Measurements from ENCODE around the gene AMER3.

The AMER3 gene

DNA sequence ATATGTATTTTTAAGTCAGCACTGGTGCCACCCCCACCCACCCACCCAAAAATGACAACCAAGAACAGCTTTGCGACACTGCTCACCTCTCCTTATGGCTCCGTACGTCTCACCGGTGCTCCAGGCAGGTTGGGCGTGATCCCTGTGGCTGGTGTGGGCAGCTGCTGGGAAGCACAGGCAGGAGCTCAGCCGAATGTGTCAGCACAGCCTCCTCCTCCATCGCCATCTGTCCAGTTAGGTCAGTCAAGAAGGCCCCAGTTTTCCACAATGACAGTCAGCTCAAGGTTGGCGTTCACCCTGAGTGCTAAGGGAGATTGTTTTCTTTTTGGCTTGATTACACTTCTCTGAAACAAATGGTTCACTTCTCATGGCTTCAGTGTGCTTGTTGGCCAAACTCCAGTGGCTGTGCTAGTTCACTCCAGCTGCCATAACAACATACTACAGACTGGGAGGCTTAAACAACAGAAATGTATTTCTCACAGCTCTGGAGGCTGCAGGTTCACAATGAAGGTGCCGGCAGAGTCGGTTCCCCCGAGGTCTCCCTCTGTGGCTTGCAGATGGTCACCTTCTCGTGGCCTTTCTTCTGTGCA is 30.2 kb downstream of the AMER3 start:
- no peak for DNase-seq (ENCODE audit: low spot score)

DNA sequence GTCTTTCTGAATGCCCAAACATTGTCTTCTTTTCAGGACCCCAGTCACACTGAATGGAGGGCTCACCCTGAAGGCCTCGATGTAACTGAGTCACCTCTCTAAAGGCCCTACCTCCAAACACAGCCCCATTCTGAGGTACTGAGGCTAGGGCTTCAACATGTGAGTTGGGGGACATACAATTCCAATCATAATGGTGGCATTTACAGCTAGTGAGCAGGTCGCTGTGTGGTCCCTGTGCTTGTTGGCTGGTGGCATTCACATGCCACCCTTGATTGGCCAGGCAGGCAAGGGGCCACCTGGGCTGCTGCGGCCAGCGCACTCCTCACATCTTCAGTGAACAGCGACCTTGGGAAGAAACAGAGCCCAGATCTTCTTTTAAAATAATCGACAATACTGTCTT is 30.7 kb downstream of the AMER3 start:
- no peak for DNase-seq (ENCODE audit: low spot score)

DNA sequence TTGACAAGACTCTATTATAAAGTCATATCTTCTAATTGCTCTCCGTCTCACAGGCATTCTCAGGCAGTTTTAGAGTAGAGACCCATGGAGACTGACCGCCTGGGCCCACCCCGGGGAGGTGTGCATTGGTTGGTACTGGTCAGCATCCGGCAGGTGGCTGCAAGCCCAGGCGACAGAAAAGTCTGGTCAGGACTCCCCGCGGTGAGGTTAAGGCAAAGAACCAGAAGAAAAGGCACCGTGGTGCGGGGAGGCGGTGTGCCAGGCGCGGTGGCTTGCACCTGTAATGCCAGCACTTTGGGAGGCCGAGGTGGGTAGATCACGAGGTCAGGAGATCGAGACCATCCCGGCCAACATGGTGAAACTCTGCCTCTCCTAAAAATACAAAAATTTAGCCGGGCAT is 32.5 kb downstream of the AMER3 start:
- DNase-seq (ENCODE audit: low spot score) = no peak

DNA sequence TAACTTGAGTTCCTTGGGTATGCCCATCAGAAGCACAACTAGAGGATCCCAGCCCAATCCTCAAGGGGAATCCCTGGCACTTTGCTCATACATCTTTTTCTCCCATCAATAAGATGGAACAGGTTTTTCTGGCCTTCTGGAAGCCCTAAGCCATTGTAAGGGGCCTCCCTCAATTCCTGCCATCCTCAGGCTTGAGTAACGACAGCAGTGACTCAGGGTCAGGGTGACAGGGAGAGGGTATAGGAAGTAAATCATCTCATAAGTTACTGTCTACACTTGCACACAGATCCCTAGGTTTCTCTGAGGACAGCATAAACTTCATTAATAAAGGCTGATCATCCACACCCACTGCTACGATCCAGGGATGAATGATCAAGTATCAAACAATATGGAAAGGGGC is 35.0 kb downstream of the AMER3 start:
- DNase-seq (ENCODE audit: low spot score) = no peak

DNA sequence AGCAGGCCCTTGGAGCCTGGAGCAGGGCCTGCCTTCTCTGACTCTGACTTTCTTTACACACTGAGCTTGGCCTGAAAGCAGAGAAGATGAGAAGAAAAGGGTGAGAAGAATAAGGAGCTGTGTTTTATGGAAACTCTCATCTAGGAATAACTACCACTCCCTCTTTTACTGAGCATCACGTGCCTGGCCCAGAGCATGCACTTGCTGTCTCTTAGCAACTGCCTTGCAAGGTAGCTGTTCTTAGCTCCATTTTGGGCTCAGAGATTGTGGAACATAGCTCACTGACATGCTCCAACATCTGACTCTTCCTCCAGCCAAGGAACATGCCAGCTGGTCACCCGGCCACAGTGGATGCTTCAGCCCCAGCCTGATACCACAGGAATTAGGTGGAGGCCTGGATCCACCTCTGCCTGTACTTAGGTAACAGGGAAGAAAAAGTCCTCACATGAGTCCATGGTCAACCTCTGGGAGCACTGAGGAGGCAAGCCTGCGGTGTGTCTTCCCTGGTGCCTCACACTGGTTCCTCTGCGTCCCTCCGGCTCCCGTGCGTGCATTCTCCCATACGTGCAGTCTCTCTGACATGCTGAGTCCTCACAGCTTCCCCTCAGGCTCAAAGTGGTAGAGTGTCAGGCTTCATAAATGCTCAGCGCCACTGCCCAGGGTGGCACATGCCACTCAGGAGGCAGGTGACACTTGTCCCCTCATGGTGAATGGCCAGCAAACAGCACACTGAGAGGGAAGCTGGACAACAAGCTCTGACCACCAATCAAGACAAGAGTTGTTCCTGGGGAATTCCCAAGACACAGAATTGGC is 35.7 kb downstream of the AMER3 start:
- no peak for DNase-seq (ENCODE audit: low spot score)

DNA sequence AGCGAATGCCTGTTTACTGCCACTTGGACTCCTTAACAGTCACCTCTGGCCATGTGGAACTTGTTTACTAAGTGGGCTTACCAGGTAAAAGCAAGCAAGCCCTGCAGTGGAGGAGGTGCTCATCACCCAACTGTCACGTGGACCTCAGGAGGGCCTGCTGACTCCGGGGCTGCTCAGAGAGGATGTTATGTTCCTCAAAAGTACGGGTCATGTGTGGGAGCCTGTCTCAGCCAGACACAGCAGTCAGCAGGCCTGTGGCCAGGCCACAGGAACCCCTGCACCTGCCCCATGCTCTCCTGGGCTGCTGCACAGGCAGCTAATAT is 36.2 kb downstream of the AMER3 start:
- no peak for DNase-seq (ENCODE audit: low spot score)

DNA sequence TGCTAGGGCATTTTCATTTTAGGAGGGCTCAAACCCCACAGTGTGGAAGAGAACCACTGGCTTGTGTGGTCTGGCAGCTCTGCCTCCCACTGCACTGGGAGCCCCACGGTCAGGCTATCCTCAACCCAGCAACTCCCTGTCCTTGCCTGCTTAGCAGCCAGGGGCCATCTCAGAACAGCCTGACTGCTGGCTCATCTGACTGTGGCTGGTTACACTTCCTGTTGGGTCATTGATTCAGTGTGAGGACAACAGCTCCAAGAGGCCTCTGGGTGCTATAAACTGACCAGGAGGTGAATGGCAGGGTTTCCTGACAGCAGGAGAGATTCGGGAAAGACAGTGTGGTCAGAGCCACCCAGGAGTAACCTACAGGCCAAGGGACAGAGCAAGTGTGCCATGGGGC is 40.1 kb downstream of the AMER3 start:
- no peak for DNase-seq (ENCODE audit: low spot score)

DNA sequence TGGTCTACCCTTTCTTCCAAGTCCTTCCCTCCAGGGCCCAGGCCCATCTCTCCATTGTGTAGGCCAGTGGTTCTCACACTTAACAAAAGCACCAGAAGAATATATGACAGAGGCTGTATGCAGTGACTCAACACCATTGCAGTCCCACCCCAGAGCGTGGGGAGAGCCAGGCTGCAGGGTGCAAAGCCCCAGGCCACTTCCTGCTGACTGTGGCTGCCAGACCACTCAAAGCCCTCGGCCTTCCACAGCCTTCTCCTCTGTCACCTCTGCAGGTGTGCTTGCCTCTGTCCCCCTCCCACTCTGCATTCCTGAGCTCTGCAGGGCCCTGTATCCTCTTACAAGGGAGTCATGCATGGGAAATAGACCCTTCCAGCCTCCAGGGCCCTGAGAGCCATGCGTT is 41.0 kb downstream of the AMER3 start:
- no peak for DNase-seq (ENCODE audit: low spot score)

DNA sequence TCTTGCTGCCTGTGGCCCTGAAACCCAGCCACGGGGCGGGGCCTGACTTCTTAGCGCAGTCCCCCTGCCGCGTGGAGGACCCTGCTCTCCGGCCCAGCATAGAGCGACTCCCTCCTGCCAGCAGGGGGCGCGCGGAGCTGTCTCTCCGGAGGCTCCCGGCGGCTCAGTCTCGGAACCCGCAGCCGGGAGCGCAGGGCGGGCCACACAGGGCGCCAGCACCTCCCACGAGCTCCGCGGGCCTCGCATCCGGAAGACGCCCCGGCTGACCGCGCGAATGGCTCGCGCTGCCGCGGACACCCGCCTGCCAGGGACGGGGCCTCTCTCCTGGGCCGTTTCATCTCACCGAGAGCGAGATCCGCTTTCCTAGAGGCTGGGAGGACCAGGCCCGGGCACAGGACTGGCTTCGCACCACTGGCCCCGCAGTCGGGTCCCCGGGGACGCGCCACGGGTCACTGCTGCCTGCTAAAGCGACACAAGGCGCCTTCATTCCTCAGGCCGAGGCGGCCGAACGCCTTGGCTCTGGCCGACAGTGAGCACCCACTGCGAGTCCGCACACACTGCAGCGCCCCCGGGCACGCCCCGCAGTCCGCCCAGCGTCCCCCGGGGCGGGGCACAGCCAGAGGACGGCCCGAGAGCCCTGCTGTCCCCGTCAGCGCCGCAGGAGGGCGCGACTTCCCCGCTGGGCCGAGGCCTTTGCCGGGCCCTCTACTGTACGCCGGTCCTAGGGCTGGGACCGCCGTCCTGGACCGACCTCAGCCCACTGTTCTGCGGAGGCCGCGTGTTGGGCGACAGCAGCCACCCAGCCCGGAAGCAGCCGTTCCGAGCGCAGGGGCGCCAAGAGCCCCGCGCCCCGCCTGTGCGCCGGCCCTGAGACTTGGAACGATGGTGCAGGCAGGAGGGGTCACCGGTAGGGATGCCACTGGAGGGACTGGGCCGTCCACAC is 42.4 kb downstream of the AMER3 start:
- DNase-seq (ENCODE audit: low spot score) = peak; percentile 83

DNA sequence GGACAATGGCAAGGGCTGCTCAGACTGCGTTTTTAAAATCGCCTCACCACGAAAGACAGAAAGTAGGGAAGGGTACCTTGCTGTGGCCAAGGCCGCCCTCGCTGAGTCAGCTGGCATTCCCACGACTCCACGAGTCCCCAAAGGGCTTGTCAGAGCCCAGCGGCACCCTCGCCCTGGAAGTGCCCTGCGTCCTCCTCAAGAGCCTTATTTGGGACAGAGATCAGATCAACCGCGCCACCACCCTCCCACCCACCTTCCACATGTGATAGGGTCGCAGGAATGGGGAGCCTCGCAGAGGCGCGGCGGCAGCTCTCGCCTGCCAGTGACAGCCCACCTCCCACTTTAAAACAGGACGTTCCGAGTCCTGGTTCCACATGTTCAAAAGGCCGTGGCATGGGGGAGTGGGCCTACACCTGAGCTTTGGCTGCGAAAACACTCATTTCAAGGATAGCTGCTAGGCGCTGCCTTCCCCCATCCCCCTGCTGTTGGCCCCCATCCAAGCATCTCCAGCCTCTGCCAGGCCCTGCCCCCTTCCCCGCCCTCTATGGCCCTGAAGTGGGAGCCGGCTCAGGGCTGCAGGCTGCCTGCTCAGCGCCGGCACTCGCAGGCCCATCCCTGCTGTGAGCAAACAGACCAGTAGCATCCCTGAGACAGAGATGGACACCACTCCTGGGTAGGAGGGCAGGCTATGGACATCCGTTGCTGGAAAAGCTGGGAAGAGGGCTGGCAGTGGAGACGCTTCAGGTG is 43.3 kb downstream of the AMER3 start:
- DNase-seq (ENCODE audit: low spot score) = no peak

DNA sequence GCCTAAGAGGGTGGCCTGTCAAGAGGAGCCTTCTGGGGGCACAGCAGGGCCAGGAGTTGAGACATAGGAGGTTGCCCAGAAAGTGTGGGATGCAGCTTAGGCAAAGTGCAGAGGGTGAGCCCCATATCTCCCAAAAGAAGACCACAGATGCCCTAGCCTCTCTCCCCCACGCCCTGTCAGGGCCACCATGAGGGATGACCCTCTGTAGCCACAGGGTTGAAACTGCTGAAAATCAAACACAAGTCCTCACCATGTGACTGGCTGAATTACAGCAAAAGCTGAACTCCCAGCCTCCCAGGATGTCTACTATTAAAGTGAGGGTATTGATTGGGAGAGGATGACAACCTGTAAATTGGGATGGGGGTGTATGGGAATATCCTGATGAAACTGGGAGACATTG is 44.0 kb downstream of the AMER3 start:
- DNase-seq (ENCODE audit: low spot score) = no peak

DNA sequence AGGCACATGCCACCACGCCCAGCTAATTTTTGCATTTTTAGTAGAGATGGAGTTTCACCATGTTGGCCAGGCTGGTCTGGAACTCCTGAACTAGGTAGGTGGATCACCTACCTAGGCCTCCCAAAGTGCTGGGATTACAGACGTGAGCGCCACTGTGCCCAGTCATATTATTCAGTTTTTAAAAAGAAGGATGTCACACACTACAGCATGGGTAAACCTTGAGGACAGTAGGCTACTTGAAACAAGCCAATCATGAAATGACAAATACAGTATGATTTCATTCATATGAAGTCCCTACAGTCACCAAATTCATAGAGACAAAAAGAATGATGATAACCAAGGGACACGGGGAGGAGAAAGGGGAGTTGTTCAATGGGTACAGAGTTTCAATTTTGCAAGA is 50.3 kb downstream of the AMER3 start:
- no peak for DNase-seq (ENCODE audit: low spot score)

DNA sequence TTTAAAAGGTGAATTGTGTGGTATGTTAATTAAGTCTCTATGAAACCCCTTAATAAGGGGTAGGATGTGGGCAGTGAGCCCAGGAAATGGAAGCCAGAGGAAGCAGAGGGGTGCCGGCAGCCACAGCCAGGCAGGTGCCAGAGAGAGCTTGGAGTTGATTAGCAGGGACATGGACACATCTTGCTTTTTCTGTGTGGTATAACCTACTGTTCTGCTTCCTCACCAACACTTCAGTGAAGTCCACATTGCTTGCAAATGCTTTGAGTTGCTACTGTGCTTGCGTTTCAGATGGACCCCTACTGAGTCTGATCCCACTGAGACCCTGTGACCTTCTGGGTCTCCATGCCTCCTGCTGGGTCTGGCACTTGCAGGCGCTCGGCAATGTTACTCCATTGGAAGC is 51.0 kb downstream of the AMER3 start:
- DNase-seq (ENCODE audit: low spot score) = no peak

DNA sequence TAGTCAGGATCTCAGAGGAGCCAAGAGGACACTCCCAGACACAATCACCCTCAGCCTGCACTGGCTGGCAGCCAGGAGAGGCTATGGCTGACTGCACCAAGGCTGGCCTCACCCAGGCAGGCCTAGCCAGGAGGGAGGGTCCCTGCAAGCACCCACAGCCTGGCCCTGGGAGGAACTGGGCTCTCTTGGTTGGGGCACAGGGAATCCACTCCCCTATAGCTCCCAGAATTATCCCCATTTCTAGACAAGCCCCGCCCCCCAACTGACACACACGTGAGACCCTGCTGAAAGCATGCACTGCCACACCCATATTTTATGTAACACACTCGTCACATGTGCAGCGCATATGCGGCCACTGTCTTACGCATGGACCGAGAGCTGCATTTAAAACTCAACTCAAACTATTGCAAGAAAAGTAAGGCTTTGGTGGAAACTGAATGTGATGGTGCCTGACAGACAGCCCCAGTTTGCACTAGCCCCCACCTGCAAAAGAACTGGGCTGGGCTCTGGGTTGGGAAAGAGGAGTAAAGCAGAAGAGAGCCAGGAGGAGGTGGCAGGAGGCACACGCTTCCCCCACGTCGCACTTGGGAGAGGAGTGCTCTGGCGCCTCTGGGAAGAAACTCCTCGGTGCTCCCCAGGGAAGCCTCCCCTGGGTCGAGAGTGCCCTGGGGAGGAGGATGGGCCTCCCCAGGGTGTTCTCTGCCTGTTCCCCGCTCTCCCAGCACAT is 52.5 kb downstream of the AMER3 start:
- DNase-seq (ENCODE audit: low spot score) = peak; percentile 34

DNA sequence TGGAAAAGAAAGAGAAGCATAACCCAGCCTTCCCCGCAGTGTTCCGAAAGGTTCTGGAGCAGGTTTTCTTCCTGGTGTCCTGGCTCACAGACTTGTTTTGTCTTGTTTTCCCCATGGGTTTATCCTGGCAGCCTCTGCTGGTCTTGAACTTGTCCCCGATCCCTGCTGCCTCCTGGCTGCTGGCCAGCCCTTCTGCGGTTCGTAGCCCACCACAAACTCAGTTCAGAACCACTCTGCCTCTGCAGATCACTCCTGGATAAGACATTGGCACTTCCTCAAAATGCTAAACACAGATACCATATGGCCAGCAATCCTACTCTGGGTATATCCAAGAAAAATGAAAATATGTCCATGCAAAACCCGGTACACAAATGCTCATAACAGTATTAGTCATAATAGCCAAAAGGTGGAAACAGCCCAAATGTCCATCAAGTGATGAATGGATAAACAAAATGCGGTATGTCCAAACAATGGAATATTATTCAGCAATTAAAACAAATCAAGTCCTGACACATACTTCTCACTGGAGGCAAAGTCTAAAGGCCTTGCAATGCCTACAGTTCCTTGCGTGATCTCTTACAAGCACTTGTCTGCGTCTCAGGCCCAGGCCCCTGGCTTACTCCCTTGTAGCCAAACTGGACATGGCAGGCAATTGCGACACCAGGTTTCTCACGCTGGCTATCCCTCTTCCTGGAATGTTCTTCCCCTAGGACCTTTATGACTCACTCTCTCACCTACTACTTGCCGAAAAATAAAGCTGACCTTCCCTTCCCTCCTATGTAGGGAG is 53.3 kb downstream of the AMER3 start:
- DNase-seq (ENCODE audit: low spot score) = peak; percentile 14

DNA sequence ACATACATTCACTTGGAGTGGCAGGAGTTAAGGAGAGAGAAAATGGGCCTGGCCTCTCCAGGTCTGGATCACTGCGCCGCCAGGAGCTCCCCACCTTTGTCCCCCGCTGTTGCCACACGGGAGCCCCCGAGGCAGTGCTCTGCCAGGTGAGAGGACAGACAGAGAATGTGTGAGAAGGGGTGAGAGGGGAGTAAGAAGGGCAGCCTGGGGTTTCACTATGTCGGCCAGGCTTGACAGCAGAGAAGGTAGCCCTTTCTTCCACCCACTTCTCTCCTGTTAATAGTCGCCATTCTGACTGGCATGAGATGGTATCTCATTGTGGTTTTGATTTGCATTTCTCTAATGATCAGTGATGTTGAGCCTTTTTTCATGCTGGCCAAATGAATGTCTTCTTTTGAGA is 55.1 kb downstream of the AMER3 start:
- no peak for DNase-seq (ENCODE audit: low spot score)

DNA sequence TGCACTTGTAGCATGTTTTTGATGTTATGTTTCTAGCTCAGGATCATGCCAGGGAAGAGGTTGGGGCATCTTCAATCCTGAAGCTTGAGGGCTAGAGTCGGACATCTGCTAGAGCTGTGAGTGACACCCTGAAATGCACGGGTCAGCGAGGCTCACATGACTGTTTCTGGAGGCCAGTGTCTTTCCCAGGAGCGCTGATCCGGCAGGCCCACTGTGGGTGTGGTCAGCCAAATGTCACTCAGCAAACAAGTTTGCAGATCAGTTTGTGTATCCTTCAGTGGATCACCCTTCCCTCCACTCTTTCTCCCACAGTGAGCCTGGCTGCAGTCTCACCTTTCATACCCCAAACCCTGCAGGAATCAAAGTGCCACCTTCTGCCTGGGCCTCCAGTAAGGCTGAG is 58.4 kb downstream of the AMER3 start:
- DNase-seq (ENCODE audit: low spot score) = no peak

DNA sequence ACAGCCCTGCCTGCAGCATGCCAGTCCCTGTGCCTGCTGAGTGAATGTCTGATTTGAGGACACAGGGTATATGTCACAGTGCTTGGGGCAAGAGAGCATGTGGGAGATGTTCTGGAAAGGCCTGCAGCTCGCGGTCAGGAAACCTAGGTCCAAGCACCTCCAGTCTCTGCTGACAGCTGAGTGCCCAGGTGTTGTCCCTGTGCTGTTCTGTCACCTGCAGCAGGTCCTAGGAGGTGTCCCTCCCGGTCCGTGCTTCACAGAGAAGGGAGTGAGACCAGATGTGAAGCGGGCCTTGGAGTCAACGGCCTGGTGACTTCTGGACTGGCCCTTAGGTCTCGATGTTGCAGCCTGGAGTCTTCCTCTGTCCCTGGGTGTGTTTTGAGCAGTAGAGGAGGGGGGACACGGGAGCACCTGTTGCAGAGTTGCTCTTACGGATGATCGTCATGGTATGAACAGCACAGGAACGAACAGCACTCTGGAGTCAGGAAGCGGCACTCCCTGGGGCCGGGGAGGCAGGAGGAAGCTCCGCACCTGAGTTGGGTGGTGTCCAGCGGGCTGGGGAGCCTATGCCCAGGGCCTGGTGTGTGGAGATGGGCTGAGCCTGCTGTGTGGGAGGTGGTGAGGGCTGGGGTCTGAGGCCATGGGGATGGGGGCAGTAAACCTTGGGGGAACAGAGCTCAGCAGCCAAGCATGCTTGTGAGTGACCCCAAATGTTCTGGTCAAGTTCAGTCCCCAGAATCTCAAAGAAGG is 59.8 kb downstream of the AMER3 start:
- DNase-seq (ENCODE audit: low spot score) = no peak
